CD4-positive, CD25-positive, alpha-beta regulatory T cell (primary cell): ENCODE results near the gene SNX21. TPM values are rescaled to one million over a fixed set of nuclear protein-coding genes. Genes with fewer than 3 reads are reported as not detected.

Experiments used
- ATAC-seq, 2 donors: fragments of 150-1000 bp; cut with Tn5 transposase; one replicate each; pipeline ENCODE4 v1.10.0; 2021; ENCODE audit warnings: low read depth in 2 of 2, moderate number of reproducible peaks in 2 of 2, moderate library complexity in 1 of 2
- DNase-seq, 3 donors: peaks; one replicate each; pipeline versions ENCODE4 v3.0.0 to v3.0.0-alpha.2; 2012 to 2022; ENCODE audit warnings: mixed read lengths in 1 of 3
- H3K27ac ChIP-seq: one replicate; pipeline ENCODE4 v1.7.0; 2013; ENCODE audit warnings: mild to moderate bottlenecking, low read length; ENCODE audit not compliant: insufficient read depth, poor library complexity, severe bottlenecking
- H3K27me3 ChIP-seq: one replicate; pipeline ENCODE4 v1.7.0; 2013; ENCODE audit warnings: low read length; ENCODE audit not compliant: control insufficient read depth, insufficient read depth
- H3K36me3 ChIP-seq: one replicate; pipeline ENCODE4 v1.7.0; 2013; ENCODE audit warnings: mild to moderate bottlenecking, low read length, moderate library complexity; ENCODE audit not compliant: control insufficient read depth, insufficient read depth
- H3K4me1 ChIP-seq: 2 replicates; pipeline ENCODE4 v1.7.0; 2013; ENCODE audit warnings: mild to moderate bottlenecking, low read length; ENCODE audit not compliant: insufficient read depth, control insufficient read depth, poor library complexity, severe bottlenecking
- H3K4me3 ChIP-seq: one replicate; pipeline ENCODE4 v1.7.0; 2013; ENCODE audit warnings: low read depth, mild to moderate bottlenecking, low read length, moderate library complexity
- H3K9me3 ChIP-seq, 2 experiments: 1 replicate in 1 of 2; 2 replicates in 1 of 2; pipeline ENCODE4 v1.7.0; 2013; ENCODE audit warnings: low read length in 2 of 2, mild to moderate bottlenecking in 1 of 2, moderate library complexity in 1 of 2; ENCODE audit not compliant: control insufficient read depth in 2 of 2
- H3K27ac Mint-ChIP-seq, 3 donors: one replicate each; pipeline ENCODE4 v1.8.0; 2020 to 2022; ENCODE audit warnings: mild to moderate bottlenecking in 3 of 3, mixed read lengths in 3 of 3, moderate library complexity in 2 of 3
- H3K27me3 Mint-ChIP-seq: one replicate; pipeline ENCODE4 v1.8.0; 2022; ENCODE audit warnings: mild to moderate bottlenecking, mixed read lengths
- H3K36me3 Mint-ChIP-seq: one replicate; pipeline ENCODE4 v1.8.0; 2020; ENCODE audit warnings: mixed read lengths
- H3K4me1 Mint-ChIP-seq, 4 donors: one replicate each; pipeline ENCODE4 v1.8.0; 2020 to 2022; ENCODE audit warnings: mixed read lengths in 4 of 4, mild to moderate bottlenecking in 1 of 4
- H3K4me3 Mint-ChIP-seq, 4 donors: one replicate each; pipeline ENCODE4 v1.8.0; 2020 to 2022; ENCODE audit warnings: mild to moderate bottlenecking in 4 of 4, mixed read lengths in 4 of 4, moderate library complexity in 3 of 4
- H3K9me3 Mint-ChIP-seq, 7 donors: one replicate each; pipeline ENCODE4 v1.8.0; 2020 to 2022; ENCODE audit warnings: mixed read lengths in 7 of 7, mild to moderate bottlenecking in 3 of 7, moderate library complexity in 2 of 7
- polyA plus RNA-seq, 4 donors: library from polyadenylated mRNA; unstranded; fragments of 300-500 nt; fragmentation: Illumina TruSeq; gene quantifications; one replicate each; pipeline ENCODE4 v1.2.3, GENCODE V29; 2021
- total RNA-seq: library from RNA; stranded (reverse); gene quantifications from one replicate; pipeline ENCODE4 v1.2.3, GENCODE V29; 2022

The SNX21 gene
- total and polyA plus RNA-seq, 5 donors from 2014 or later, result 0.94 to 2.5 (median 1.6) TPM

DNA sequence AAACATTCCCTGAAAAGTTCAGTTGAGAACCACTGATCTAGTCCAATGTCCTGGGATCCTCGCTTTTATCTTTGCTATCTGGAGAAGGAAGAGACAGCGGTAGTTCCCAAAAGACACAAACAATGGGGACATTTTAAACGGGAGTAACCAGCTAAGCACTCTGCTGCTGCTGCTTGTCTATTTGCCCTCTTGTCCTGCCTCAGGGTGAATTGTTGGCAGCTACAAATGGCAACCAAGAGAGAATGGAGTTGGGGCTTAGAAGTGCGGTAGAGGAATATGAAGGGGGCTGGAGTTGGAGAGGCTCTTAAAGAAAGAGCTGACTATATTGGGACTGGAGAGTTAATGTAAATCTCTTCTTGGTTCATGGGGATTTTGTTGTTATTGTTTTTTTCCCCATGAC, 41.0 kb downstream of the SNX21 start:
- no peak overlapping the region for H3K27ac ChIP-seq
- no peaks in the 10 kb centered on the region for H3K9me3 ChIP-seq
- no peaks in the 10 kb centered on the region for H3K27me3 ChIP-seq
- Mint-ChIP-seq H3K4me1 (peaks cover 0 to 9% (median 1%) of the 10 kb centered on the region in 4 donors), H3K27ac (no peak overlapping the region), H3K9me3 (no peaks in the 10 kb centered on the region), H3K27me3 (no peaks in the 10 kb centered on the region), H3K36me3 (no peaks in the 10 kb centered on the region), H3K4me3 (no peak overlapping the region)
- ATAC-seq (no peak), DNase-seq (no peak)
- H3K4me1 ChIP-seq, result no peaks in the 10 kb centered on the region
- peaks cover 14% of the 10 kb centered on the region for H3K36me3 ChIP-seq
- no peak overlapping the region for H3K4me3 ChIP-seq

- no peaks in the 10 kb centered on the region for H3K9me3 ChIP-seq
- peaks cover 21% of the 10 kb centered on the region for H3K36me3 ChIP-seq
- Mint-ChIP-seq H3K27me3 (no peaks in the 10 kb centered on the region), H3K4me3 (no peak overlapping the region), H3K27ac (no peak overlapping the region), H3K36me3 (peaks cover 8% of the 10 kb centered on the region), H3K9me3 (no peaks in the 10 kb centered on the region), H3K4me1 (peaks cover 17 to 24% (median 22%) of the 10 kb centered on the region in 4 donors)
- DNase-seq (no peak), ATAC-seq (no peak)
- H3K4me1 ChIP-seq, result peaks cover 13% of the 10 kb centered on the region
- H3K27me3 ChIP-seq, result no peaks in the 10 kb centered on the region
- H3K4me3 ChIP-seq, result no peak overlapping the region
- H3K27ac ChIP-seq, result no peak overlapping the region
Observed at GRCh38 chr20:45878076-45878761, 44.6 kb downstream of the SNX21 start.

DNA sequence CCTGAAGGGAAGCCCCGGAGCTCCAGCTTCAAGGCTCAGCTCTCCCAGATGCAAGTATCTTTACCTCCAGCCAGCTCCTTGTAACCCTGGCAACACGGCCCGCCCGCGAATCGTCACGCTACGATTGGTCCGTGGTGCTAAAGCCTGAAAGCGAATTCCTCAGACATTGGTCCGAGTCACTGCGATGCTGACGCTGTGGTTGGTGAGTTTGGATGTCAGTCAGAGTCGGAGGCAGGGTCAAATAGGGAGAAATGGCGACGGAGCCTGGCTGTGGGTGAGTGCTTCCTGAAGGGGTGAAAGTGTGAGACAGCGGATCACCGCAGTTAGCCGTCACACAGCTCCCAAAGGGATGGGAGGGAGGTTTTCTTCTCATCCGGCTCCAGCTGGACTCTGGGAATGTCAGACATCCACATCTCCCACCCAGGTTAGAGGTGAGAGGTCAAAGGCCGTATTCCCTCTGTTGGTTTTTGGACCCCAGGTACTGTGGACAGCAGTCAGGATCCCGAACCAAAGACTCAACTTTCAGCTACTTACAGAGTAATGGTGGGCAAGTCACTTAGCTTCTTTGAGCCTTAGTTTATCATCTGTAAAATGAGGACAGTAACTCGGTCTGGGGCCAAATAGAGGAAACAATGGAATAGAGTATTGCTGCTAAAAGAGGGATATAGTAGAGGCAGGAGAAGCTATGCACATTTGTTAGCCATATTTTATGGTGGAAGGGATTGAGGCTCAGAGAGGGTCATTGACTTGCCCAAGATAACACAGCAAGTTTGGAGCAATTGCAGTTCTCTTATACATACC, 47.6 kb downstream of the SNX21 start, which contains the start of gene ZSWIM1:
TSS of gene ZSWIM1 (plus strand) at position 240 of the 801 bp plus-strand sequence. CDS start 1,366 bp downstream, outside the sequence.
- Histone ChIP-seq H3K4me1 (peaks cover 35% of the 10 kb centered on the region), H3K9me3 (no peaks in the 10 kb centered on the region), H3K36me3 (peaks cover 29% of the 10 kb centered on the region), H3K4me3 (peak within 1 kb of the TSS; percentile 99), H3K27ac (peak within 1 kb of the TSS; percentile 81), H3K27me3 (no peaks in the 10 kb centered on the region)
- Mint-ChIP-seq H3K27me3 (no peaks in the 10 kb centered on the region), H3K36me3 (peaks cover 13% of the 10 kb centered on the region), H3K27ac (peak within 1 kb of the TSS; percentile 96 to 98 (median 97)), H3K9me3 (no peaks in the 10 kb centered on the region), H3K4me3 (peak within 1 kb of the TSS; percentile 87 to 95 (median 90)), H3K4me1 (peaks cover 22 to 42% (median 27%) of the 10 kb centered on the region in 4 donors)
- DNase-seq (peak; percentile 98 to 99 (median 99)), ATAC-seq (peak; percentile 97 to 98)

DNA sequence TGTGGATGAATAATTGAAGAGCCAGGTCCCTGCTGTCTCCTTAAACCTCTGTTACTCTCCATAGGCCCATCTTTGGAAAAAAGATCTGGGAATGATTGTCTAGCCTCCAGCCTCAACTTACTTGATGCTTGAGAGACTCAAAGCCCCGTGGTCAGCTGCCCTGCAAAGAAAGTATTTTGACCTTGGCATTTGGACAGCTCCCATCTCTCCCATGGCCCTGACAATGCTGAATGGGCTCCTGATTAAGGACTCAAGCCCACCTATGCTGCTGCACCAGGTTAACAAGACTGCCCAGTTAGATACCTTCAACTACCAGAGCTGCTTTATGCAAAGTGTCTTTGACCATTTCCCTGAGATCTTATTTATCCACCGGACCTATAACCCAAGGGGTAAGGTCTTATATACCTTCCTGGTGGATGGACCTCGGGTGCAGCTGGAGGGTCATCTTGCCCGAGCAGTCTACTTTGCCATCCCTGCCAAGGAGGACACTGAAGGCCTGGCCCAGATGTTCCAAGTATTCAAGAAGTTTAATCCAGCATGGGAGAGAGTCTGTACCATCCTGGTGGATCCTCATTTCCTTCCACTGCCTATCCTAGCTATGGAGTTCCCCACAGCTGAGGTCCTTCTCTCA, 49.0 kb downstream of the SNX21 start:
- peaks cover 35% of the 10 kb centered on the region for H3K4me1 ChIP-seq
- H3K36me3 ChIP-seq, result peaks cover 22% of the 10 kb centered on the region
- peak overlapping the region; percentile 77 to 87 (median 85) for H3K4me3 Mint-ChIP-seq
- H3K27me3 ChIP-seq, result no peaks in the 10 kb centered on the region
- no peak overlapping the region for H3K27ac Mint-ChIP-seq
- no peaks in the 10 kb centered on the region for H3K9me3 Mint-ChIP-seq
- DNase-seq (no peak), ATAC-seq (no peak)
- H3K4me3 ChIP-seq, result peak overlapping the region; percentile 34
- H3K4me1 Mint-ChIP-seq, result peaks cover 22 to 49% (median 28%) of the 10 kb centered on the region in 4 donors
- H3K27me3 Mint-ChIP-seq, result no peaks in the 10 kb centered on the region
- H3K36me3 Mint-ChIP-seq, result peaks cover 15% of the 10 kb centered on the region
- no peaks in the 10 kb centered on the region for H3K9me3 ChIP-seq
- H3K27ac ChIP-seq, result no peak overlapping the region

GRCh38 chr20:45883100-45883469, 49.5 kb downstream of the SNX21 start:
- H3K27ac ChIP-seq, result no peak overlapping the region
- ATAC-seq, result no peak
- H3K36me3 ChIP-seq, result peaks cover 17% of the 10 kb centered on the region
- no peak overlapping the region for H3K4me3 ChIP-seq
- peak overlapping the region; percentile 51 to 87 (median 59) for H3K4me3 Mint-ChIP-seq
- peaks cover 35% of the 10 kb centered on the region for H3K4me1 ChIP-seq
- H3K9me3 ChIP-seq, result no peaks in the 10 kb centered on the region
- H3K27me3 ChIP-seq, result no peaks in the 10 kb centered on the region
- no peak for DNase-seq
- no peaks in the 10 kb centered on the region for H3K27me3 Mint-ChIP-seq
- H3K27ac Mint-ChIP-seq, result peak overlapping the region in 1 of 3 donors; percentile 32
- no peaks in the 10 kb centered on the region for H3K9me3 Mint-ChIP-seq
- peaks cover 18% of the 10 kb centered on the region for H3K36me3 Mint-ChIP-seq
- peaks cover 22 to 51% (median 29%) of the 10 kb centered on the region in 4 donors for H3K4me1 Mint-ChIP-seq

DNA sequence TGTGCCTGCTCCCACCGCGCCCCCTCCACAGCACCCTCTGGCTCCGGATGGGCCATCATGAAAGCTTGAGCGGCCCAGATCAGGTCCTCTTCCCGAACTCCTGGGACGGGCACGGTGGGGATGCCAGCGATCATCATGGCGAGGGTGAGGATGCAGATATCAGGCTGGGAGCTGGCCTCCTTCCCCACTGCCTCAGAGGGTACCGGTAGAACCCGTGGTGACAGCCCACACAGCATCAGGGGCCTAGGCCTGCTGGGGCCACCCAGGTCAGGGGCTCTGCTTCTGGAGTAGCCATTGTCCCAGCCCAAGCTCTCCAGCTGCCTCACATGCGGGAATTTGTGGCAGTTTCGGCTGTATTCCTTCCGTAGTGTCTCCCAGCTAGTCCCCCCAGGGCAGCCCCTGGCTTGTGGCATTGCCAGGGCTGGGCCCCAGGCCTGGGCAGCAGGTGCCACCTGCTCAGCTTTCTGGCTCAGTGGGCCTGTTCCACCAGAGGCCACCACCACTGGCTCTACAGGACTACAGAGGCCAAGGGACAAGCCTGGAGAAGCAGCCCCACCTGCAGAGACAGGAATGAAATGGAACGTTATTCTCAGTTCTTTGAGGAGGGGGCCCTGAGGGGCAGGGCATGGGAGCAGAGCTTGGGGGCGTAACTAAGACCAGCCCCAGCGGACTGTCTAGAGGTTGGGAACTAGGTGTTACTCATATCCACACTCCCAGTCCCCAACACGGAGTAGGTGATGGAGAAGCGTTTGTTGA, 53.2 kb downstream of the SNX21 start:
- peak overlapping the region in 1 of 4 donors; percentile 61 for H3K4me3 Mint-ChIP-seq

DNA sequence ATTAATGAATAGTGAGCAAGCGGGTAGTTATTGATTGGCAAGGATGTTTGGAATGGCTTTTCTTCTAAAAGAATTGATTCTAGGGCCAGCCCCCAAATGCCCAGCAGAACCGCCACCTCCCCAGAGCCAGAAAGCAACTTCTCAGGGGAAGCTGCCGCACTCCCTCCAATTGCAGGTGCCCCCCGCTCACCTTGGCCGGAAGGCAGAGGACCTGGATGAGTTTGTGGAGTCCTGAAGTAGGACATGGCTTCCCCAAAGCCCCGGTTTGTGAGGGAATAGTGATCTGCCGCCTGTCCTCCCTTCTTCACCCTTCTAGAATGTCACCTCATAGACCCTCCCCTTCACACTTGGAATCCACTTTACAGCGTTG, 53.7 kb downstream of the SNX21 start, which contains the start of gene SPATA25:
TSS of gene SPATA25 (minus strand) at position 277 of the 370 bp plus-strand sequence. CDS start at position 245, 32 bp downstream.
- ATAC-seq (no peak), DNase-seq (no peak)
- H3K27ac Mint-ChIP-seq, result peak within 1 kb of the TSS in 1 of 3 donors; percentile 92
- peaks cover 18% of the 10 kb centered on the region for H3K36me3 Mint-ChIP-seq
- Histone ChIP-seq H3K36me3 (peaks cover 16% of the 10 kb centered on the region), H3K4me1 (peaks cover 46% of the 10 kb centered on the region), H3K27ac (no peak within 1 kb of the TSS), H3K4me3 (no peak within 1 kb of the TSS), H3K27me3 (no peaks in the 10 kb centered on the region), H3K9me3 (no peaks in the 10 kb centered on the region)
- H3K4me3 Mint-ChIP-seq, result peak within 1 kb of the TSS in 3 of 4 donors; percentile 3 to 61 (median 26)
- no peaks in the 10 kb centered on the region for H3K27me3 Mint-ChIP-seq
- H3K9me3 Mint-ChIP-seq, result no peaks in the 10 kb centered on the region
- H3K4me1 Mint-ChIP-seq, result peaks cover 18 to 66% (median 24%) of the 10 kb centered on the region in 4 donors

More for the DNA sequence above, 53.2 kb downstream of the SNX21 start:
- no peak overlapping the region for H3K4me3 ChIP-seq
- peak overlapping the region in 1 of 3 donors; percentile 77 for H3K27ac Mint-ChIP-seq
- H3K9me3 ChIP-seq, result no peaks in the 10 kb centered on the region
- H3K27me3 Mint-ChIP-seq, result no peaks in the 10 kb centered on the region
- peaks cover 16% of the 10 kb centered on the region for H3K36me3 ChIP-seq
- H3K36me3 Mint-ChIP-seq, result peaks cover 18% of the 10 kb centered on the region
- H3K27ac ChIP-seq, result no peak overlapping the region
- H3K4me1 Mint-ChIP-seq, result peaks cover 19 to 65% (median 26%) of the 10 kb centered on the region in 4 donors
- H3K9me3 Mint-ChIP-seq, result no peaks in the 10 kb centered on the region
- no peaks in the 10 kb centered on the region for H3K27me3 ChIP-seq
- no peak for DNase-seq
- ATAC-seq, result no peak
- H3K4me1 ChIP-seq, result peaks cover 46% of the 10 kb centered on the region
